ENCODE results near the gene RLN3. TPM values are rescaled to one million over a fixed set of nuclear protein-coding genes. Genes with fewer than 3 reads are reported as not detected.

RLN3 gene
- total RNA-seq, 1 donor = not detected

DNA sequence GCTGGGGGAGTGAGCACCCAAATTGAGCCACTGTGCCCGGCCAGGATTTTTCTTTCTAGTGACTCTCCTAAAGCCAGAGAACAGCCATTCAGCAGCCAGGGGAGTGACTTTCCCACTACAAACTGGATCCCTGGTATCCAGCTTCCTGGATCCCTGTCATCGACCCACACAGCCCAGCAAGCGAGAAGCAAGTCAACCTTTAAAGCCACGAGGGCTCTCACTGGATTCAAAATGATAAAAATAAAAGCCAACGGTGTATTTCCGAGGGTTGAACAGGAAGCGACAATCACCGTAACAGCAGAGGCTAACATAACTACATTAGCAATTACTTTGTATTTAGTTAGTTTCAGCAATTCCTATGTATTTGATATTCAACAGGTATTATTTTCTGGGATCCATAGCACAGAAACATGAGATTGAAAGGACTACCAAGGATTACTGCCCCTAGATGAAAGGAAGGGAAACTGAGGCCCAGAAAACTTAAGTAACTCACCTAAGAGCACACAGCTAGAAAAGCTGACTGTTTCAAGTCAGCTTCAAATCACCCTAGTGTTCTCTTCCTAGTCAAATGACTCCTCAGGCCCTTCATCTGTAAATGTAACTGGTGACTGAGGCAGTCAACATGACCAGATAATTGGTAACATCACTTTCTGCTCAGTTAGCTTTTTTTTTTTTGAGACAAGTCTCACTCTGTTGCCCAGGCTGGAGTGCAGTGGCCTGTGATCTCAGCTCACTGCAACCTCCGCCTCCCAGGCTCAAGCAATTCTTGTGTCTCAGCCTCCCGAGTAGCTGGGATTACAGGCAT lies 24.5 kb upstream of the RLN3 start:
- H3K79me2 ChIP-seq (ENCODE audit: insufficient read depth, low read length) = peaks cover 36% of the 10 kb centered on the region
- peak overlapping the region; percentile 47 for H2AFZ ChIP-seq (ENCODE audit: low read length)
- peak; percentile 47 for DNase-seq (ENCODE audit: insufficient read length, low spot score, missing footprints)
- H3K27me3 ChIP-seq (ENCODE audit: insufficient read depth, low read length) = no peaks in the 10 kb centered on the region
- H3K4me2 ChIP-seq (ENCODE audit: insufficient read depth, low read length) = peak overlapping the region; percentile 41
- H3K4me3 ChIP-seq (ENCODE audit: insufficient read depth, low read length) = no peak overlapping the region
- H3K4me1 ChIP-seq (ENCODE audit: insufficient read depth, low read length) = peaks cover 23% of the 10 kb centered on the region
- TF ChIP-seq CTCF (IDR thresholded peaks at IDR 0.05; ENCODE audit: extremely low read depth, low read depth, low read length) = no peak
- no peaks in the 10 kb centered on the region for H3K36me3 ChIP-seq (ENCODE audit: insufficient read depth, low read length)
- H3K27ac ChIP-seq (ENCODE audit: low read depth, low read length) = peak overlapping the region; percentile 36
- peaks cover 2% of the 10 kb centered on the region for H3K9me3 ChIP-seq (ENCODE audit: low read depth, low read length)
- peaks cover 9% of the 10 kb centered on the region for H4K20me1 ChIP-seq (ENCODE audit: insufficient read depth, low read length)

DNA sequence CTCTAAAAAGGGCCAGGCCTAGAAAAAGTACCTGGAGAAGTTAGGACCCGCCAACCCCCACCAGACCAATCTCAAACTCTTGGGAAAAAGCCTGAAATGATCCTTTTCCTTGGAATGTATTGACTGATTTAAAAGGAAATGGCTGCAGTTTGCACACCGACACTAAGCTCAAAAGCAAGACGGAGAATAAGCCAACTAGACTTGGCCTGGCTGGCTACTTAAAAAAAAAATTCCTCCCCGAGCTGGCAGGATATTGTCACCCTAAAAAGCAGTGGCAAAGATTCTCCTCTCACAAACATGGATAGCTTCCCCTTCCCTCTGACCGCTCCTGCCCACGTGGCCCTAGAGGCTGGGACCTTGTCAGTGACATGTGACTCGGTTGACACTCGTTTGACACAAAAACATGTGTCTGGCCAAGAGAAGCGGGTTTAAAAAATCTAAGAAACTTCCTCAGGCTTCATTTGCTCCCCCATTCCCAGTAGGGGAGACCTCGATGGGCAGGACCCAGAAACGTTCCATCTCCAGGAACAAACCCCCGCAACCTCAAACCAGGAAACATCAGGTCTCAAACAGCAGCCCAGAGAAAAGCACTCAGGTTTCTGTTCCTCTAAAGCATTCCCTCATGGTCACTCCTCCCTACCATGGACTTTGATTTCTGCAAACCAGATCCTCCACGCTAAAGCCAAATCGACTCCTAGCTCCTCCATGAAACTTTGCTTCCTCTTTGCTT lies 23.2 kb upstream of the RLN3 start:
- TF ChIP-seq CTCF (IDR thresholded peaks at IDR 0.05; ENCODE audit: extremely low read depth, low read depth, low read length) = no peak
- Histone ChIP-seq H3K4me1 (ENCODE audit: insufficient read depth, low read length) (peaks cover 23% of the 10 kb centered on the region), H3K36me3 (ENCODE audit: insufficient read depth, low read length) (no peaks in the 10 kb centered on the region), H3K79me2 (ENCODE audit: insufficient read depth, low read length) (peaks cover 29% of the 10 kb centered on the region), H2AFZ (ENCODE audit: low read length) (peak overlapping the region; percentile 85), H3K4me2 (ENCODE audit: insufficient read depth, low read length) (peak overlapping the region; percentile 74), H3K27ac (ENCODE audit: low read depth, low read length) (peak overlapping the region; percentile 78), H3K27me3 (ENCODE audit: insufficient read depth, low read length) (no peaks in the 10 kb centered on the region), H4K20me1 (ENCODE audit: insufficient read depth, low read length) (peaks cover 6% of the 10 kb centered on the region), H3K4me3 (ENCODE audit: insufficient read depth, low read length) (peak overlapping the region; percentile 91), H3K9me3 (ENCODE audit: low read depth, low read length) (no peaks in the 10 kb centered on the region)
- peak; percentile 86 for DNase-seq (ENCODE audit: insufficient read length, low spot score, missing footprints)

GRCh38 chr19:14005349-14006084 lies 22.4 kb upstream of the RLN3 start:
- peaks cover 23% of the 10 kb centered on the region for H3K79me2 ChIP-seq (ENCODE audit: insufficient read depth, low read length)
- no peaks in the 10 kb centered on the region for H3K36me3 ChIP-seq (ENCODE audit: insufficient read depth, low read length)
- peak overlapping the region; percentile 74 for H3K4me2 ChIP-seq (ENCODE audit: insufficient read depth, low read length)
- DNase-seq (ENCODE audit: insufficient read length, low spot score, missing footprints) = peak; percentile 95
- H3K27me3 ChIP-seq (ENCODE audit: insufficient read depth, low read length) = no peaks in the 10 kb centered on the region
- H3K4me3 ChIP-seq (ENCODE audit: insufficient read depth, low read length) = peak overlapping the region; percentile 91
- TF ChIP-seq CTCF (IDR thresholded peaks at IDR 0.05; ENCODE audit: extremely low read depth, low read depth, low read length) = no peak
- H3K9me3 ChIP-seq (ENCODE audit: low read depth, low read length) = no peaks in the 10 kb centered on the region
- H3K27ac ChIP-seq (ENCODE audit: low read depth, low read length) = peak overlapping the region; percentile 78
- H2AFZ ChIP-seq (ENCODE audit: low read length) = peak overlapping the region; percentile 85
- H4K20me1 ChIP-seq (ENCODE audit: insufficient read depth, low read length) = peaks cover 6% of the 10 kb centered on the region
- peaks cover 23% of the 10 kb centered on the region for H3K4me1 ChIP-seq (ENCODE audit: insufficient read depth, low read length)

Measured in osteoblast (primary cell).